Keratinocyte (primary cell): Measurements from ENCODE around the gene NSA2. TPM values are rescaled to one million over a fixed set of nuclear protein-coding genes. Genes with fewer than 3 reads are reported as not detected.

Source experiments
- DNase-seq: peaks from one replicate; pipeline ENCODE4 v3.0.0-alpha.2; 2011; ENCODE audit warnings: low read depth, missing footprints, low spot score
- FAIRE-seq: peaks from 2 replicates; lab custom pipeline; 2011; peaks lifted over from hg19 to GRCh38; lab: Jason Lieb, UNC
- H2AFZ ChIP-seq: 2 replicates; pipeline ENCODE4 v1.6.0; 2012; ENCODE audit warnings: low read length, control low read depth, inconsistent platforms; ENCODE audit not compliant: control insufficient read depth
- H3K27ac ChIP-seq: 2 replicates; pipeline ENCODE4 v1.5.1; 2011; ENCODE audit warnings: low read length; ENCODE audit not compliant: control insufficient read depth, insufficient read depth
- H3K27me3 ChIP-seq: 3 replicates; pipeline ENCODE4 v1.6.0; 2011; ENCODE audit warnings: low read length; ENCODE audit not compliant: control insufficient read depth, insufficient read depth; ENCODE audit errors: extremely low read depth
- H3K36me3 ChIP-seq, 2 experiments: 2 replicates in 1 of 2; 3 replicates in 1 of 2; pipeline ENCODE4 v1.5.1; 2011; ENCODE audit warnings: low read length in 2 of 2, mild to moderate bottlenecking in 1 of 2; ENCODE audit not compliant: control insufficient read depth in 2 of 2, insufficient read depth in 2 of 2; ENCODE audit errors: extremely low read depth in 1 of 2
- H3K4me1 ChIP-seq: 3 replicates; pipeline ENCODE4 v1.5.1; 2011; ENCODE audit warnings: low read length; ENCODE audit not compliant: control insufficient read depth, insufficient read depth; ENCODE audit errors: extremely low read depth
- H3K4me2 ChIP-seq: 3 replicates; pipeline ENCODE4 v1.6.0; 2011; ENCODE audit warnings: low read depth, low read length; ENCODE audit not compliant: control insufficient read depth, insufficient read depth; ENCODE audit errors: extremely low read depth
- H3K4me3 ChIP-seq, 3 experiments: fragments of 200-600 bp in 1 of 3; sonication (generic) in 1 of 3; 2 replicates in 2 of 3; 3 replicates in 1 of 3; pipeline ENCODE4 v1.5.1; 2011 to 2016; ENCODE audit warnings: low read length in 3 of 3, mild to moderate bottlenecking in 3 of 3, control low read depth in 2 of 3, inconsistent platforms in 1 of 3, low read depth in 1 of 3, mixed read lengths in 1 of 3, mixed run types in 1 of 3, moderate library complexity in 1 of 3; ENCODE audit not compliant: control insufficient read depth in 2 of 3, insufficient read depth in 2 of 3; ENCODE audit errors: extremely low read depth in 1 of 3
- H3K79me2 ChIP-seq: 2 replicates; pipeline ENCODE4 v1.6.0; 2012; ENCODE audit warnings: low read length; ENCODE audit not compliant: control insufficient read depth, insufficient read depth
- H3K9ac ChIP-seq: 3 replicates; pipeline ENCODE4 v1.6.0; 2011; ENCODE audit warnings: low read length; ENCODE audit not compliant: control insufficient read depth, insufficient read depth; ENCODE audit errors: extremely low read depth
- H3K9me1 ChIP-seq: 3 replicates; pipeline ENCODE4 v1.6.0; 2011; ENCODE audit warnings: low read length; ENCODE audit not compliant: control insufficient read depth, insufficient read depth; ENCODE audit errors: extremely low read depth
- H3K9me3 ChIP-seq: 2 replicates; pipeline ENCODE4 v1.5.1; 2012; ENCODE audit warnings: low read depth, low read length; ENCODE audit not compliant: control insufficient read depth
- H4K20me1 ChIP-seq: 3 replicates; pipeline ENCODE4 v1.6.0; 2011; ENCODE audit warnings: low read length; ENCODE audit not compliant: control insufficient read depth, insufficient read depth; ENCODE audit errors: extremely low read depth
- EZH2 ChIP-seq: IDR thresholded peaks from one replicate; pipeline ENCODE4 v1.6.1; 2012; ENCODE audit warnings: inconsistent platforms, mild to moderate bottlenecking, low read length, moderate library complexity
- dilution Hi-C: fragments of 300-500 bp; cut with MboI; formaldehyde crosslinking; loops from one replicate; pipeline ENCODE4 v1.7.0; 2020; ENCODE audit warnings: low sequenced_read_pairs; ENCODE audit not compliant: extremely low pct_ligation_motif_present
- polyA plus RNA-seq, 5 experiments: library from polyadenylated mRNA; depleted of rRNA in 3 of 5; stranded (reverse) in 3 of 5; stranded (forward) in 1 of 5; unstranded in 1 of 5; fragments of >200 nt; gene quantifications; 1 replicate in 1 of 5; 2 replicates in 3 of 5; 3 replicates in 1 of 5; pipeline versions ENCODE4 v1.2.1 to v1.2.3, GENCODE V29; 2011 to 2012; ENCODE audit warnings: missing spikeins in 2 of 5, low read depth in 1 of 5, low replicate concordance in 1 of 5
- TF ChIP-seq, protein P1 (sequence below), 3 experiments: IDR thresholded peaks in 1 of 3; conservative IDR thresholded peaks in 1 of 3; optimal IDR thresholded peaks in 1 of 3; 2 replicates in 2 of 3; 3 replicates in 1 of 3; pipeline versions ENCODE3 to v1.5.1; 2011; ENCODE audit warnings: low read length in 3 of 3, mild to moderate bottlenecking in 3 of 3, moderate library complexity in 2 of 3, control low read depth in 1 of 3, inconsistent platforms in 1 of 3; ENCODE audit not compliant: insufficient read depth in 2 of 3; ENCODE audit errors: extremely low read depth in 1 of 3

Gene NSA2
- polyA plus RNA-seq, 1 donor (not counting 4 experiments of a cell fraction or from before 2014, with no cell fraction given), result 107 TPM

DNA sequence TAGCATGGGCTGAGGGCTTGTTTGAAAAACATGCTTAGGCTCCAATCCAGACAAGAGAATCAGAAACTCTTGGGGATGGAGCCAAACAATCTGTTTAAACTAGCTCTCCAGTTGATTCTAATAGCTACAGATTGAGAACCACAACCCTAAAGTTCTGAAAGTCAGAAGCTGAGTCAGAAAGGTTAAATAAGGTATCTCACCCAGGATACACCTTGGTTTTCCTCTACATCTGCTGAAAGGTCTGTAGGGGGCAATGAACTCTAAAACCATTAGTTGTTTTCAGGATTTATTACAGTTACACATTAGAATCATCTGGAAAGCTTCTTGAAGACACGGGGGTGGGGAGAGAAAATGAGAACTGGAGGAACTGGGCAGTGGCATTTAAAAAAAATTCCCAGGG, 5.8 kb upstream of the NSA2 start:
- H3K4me3 ChIP-seq, result no peak overlapping the region
- H3K9me3 ChIP-seq, result no peaks in the 10 kb centered on the region
- H3K79me2 ChIP-seq, result peaks cover 33% of the 10 kb centered on the region
- peaks cover 58% of the 10 kb centered on the region for H3K4me1 ChIP-seq
- dilution Hi-C loops, result no loop called here
- TF ChIP-seq EZH2, result no peak
- TF ChIP-seq, protein P1, sequence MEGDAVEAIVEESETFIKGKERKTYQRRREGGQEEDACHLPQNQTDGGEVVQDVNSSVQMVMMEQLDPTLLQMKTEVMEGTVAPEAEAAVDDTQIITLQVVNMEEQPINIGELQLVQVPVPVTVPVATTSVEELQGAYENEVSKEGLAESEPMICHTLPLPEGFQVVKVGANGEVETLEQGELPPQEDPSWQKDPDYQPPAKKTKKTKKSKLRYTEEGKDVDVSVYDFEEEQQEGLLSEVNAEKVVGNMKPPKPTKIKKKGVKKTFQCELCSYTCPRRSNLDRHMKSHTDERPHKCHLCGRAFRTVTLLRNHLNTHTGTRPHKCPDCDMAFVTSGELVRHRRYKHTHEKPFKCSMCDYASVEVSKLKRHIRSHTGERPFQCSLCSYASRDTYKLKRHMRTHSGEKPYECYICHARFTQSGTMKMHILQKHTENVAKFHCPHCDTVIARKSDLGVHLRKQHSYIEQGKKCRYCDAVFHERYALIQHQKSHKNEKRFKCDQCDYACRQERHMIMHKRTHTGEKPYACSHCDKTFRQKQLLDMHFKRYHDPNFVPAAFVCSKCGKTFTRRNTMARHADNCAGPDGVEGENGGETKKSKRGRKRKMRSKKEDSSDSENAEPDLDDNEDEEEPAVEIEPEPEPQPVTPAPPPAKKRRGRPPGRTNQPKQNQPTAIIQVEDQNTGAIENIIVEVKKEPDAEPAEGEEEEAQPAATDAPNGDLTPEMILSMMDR (optimal IDR thresholded peaks at IDR 0.05 in 1 of 3, IDR thresholded peaks at IDR 0.05 in 1 of 3, conservative IDR thresholded peaks at IDR 0.05 in 1 of 3; ENCODE audit: extremely low read depth in 1 of 3, insufficient read depth in 2 of 3, low read length in 3 of 3), result peak in 1 of 3 experiments; percentile 18
- peaks cover 5% of the 10 kb centered on the region in 2 experiments for H3K36me3 ChIP-seq
- H3K4me2 ChIP-seq, result peak overlapping the region; percentile 40
- no peaks in the 10 kb centered on the region for H3K27me3 ChIP-seq
- no peak for DNase-seq
- H3K27ac ChIP-seq, result peak overlapping the region; percentile 96
- no peak overlapping the region for H2AFZ ChIP-seq
- H3K9ac ChIP-seq, result no peak overlapping the region
- no peak for FAIRE-seq
- H4K20me1 ChIP-seq, result no peaks in the 10 kb centered on the region
- H3K9me1 ChIP-seq, result no peaks in the 10 kb centered on the region

DNA sequence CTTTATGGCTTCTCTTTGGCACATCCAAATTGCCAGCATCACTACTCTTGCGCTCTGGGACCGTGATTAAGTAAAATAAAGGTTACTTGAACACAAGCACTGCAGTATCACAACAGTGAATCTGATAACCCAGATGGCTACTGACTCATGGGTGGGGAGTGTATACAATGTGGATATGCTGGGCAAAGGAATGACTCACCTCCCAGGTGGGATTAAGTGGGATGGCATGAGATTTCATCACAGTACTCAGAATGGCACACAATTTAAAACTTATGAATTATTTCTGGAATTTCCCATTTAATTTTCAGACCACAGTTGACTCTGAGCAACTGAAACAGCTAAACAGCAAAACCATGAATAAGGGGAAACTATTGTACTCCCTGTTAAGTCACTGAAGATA, 4.5 kb upstream of the NSA2 start:
- FAIRE-seq, result peak; percentile 99

More for the DNA sequence above, 4.5 kb upstream of the NSA2 start:
- Histone ChIP-seq H3K9me1 (no peaks in the 10 kb centered on the region), H3K4me1 (peaks cover 58% of the 10 kb centered on the region), H3K9me3 (no peaks in the 10 kb centered on the region), H3K27me3 (no peaks in the 10 kb centered on the region), H3K27ac (peak overlapping the region; percentile 96), H3K36me3 (peaks cover 0 to 3% of the 10 kb centered on the region in 2 experiments), H2AFZ (no peak overlapping the region), H4K20me1 (no peaks in the 10 kb centered on the region), H3K4me2 (peak overlapping the region; percentile 80), H3K9ac (peak overlapping the region; percentile 64), H3K4me3 (peak overlapping the region in 2 of 3 experiments; percentile 31 to 41), H3K79me2 (peaks cover 42% of the 10 kb centered on the region)
- TF ChIP-seq, protein P1 (optimal IDR thresholded peaks at IDR 0.05 in 1 of 3, IDR thresholded peaks at IDR 0.05 in 1 of 3, conservative IDR thresholded peaks at IDR 0.05 in 1 of 3; ENCODE audit: extremely low read depth in 1 of 3, insufficient read depth in 2 of 3, low read length in 3 of 3), result no peak
- no peak for TF ChIP-seq EZH2
- dilution Hi-C loops, result no loop called here
- peak; percentile 94 for DNase-seq
